Measurements from ENCODE around the gene TMEM106A.

- TF ChIP-seq CTCF (IDR thresholded peaks at IDR 0.05): no peak
- TF ChIP-seq POLR2A (IDR thresholded peaks at IDR 0.05): no peak
Observed at GRCh38 chr17:43193251-43193650, 18.4 kb upstream of the TMEM106A start.

Data from esophagus squamous epithelium (tissue), 4 donors.